Endometrial microvascular endothelial cells (primary cell): ENCODE measurements around the gene POTEI. TPM values are rescaled to one million over a fixed set of nuclear protein-coding genes. Genes with fewer than 3 reads are reported as not detected.
"Not testable (repeated sequence)": the region's sequence is repeated elsewhere in the genome, so short reads cannot be mapped to it uniquely, and the experiment has no call there.

Source experiments
- in situ Hi-C: cut with HindIII; loops from 2 replicates; pipeline ENCODE4 v1.10.0; 2017; ENCODE audit warnings: low sequenced_read_pairs, low pct_unique_long_range_greater_than_20kb; ENCODE audit errors: inconsistent ontology term
- total RNA-seq: library from RNA; depleted of rRNA; stranded (reverse); fragments of >200 nt; gene quantifications from one replicate; pipeline ENCODE4 v1.2.3, GENCODE V29; 2015; ENCODE audit errors: inconsistent ontology term

The POTEI gene
- total RNA-seq, 1 donor from 2014 or later = not detected

- in situ Hi-C loops = not testable (repeated sequence)
Measured at GRCh38 chr2:130510807-130511746, 1.9 kb upstream of the POTEI start.

GRCh38 chr2:130491073-130491472 is 18.1 kb downstream of the POTEI start:
- in situ Hi-C loops = not testable (repeated sequence)

GRCh38 chr2:130455413-130455812 is 53.7 kb downstream of the POTEI start:
- in situ Hi-C loops = not testable (repeated sequence)

DNA sequence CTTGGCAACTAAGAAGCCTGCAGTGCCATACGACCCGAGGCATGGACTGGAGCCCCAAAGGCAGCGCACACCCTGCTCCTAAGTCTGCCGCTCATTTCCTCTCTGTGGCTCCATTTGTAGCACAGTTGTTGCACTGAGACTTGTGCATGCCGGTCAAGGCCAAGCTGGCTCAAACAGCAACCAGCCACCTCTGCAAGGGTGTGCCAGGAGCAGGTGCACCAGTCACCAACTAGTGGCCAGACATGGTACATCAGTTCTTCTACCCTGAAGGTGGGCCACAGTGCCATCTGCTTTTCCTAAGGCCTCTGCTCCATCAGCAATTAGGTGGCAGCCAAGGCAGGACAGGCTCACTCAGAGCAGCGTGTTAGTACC is 54.4 kb downstream of the POTEI start:
- in situ Hi-C loops = not testable (repeated sequence)

DNA sequence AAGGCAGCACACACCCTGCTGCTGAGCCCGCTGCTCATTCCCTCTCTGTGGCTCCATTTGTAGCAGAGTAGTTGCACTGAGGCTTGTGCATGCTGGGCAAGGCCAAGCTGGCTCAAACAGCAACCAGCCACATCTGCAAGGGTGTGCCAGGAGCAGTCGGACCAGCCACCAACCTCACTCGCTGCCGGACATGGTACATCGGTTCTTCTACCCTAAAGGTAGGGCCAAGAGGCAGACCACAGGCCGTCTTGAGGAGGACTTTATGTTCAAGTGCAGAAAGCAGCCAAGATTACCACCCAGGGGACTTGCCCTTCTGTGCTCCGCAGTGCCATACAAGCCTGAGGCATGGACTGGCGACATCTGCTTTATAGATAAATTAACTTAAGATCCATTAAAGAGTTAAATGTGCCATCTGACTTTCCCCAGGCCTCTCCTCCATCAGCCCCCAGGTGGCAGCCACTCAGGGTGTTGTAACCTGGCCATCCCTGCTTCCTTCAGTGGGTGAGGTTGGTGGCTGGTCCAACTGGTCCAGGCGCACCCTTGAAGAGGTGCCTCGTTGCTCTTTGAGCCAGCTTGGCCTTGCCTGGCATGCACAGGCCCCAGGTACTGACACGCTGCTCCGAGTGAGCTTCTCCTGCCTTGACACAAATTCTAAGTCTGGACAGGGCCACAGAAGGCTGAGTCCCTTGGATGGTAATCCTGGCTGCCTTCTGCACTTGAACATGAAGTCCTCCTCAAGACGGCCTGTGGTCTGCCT is 55.0 kb downstream of the POTEI start:
- in situ Hi-C loops = not testable (repeated sequence)

DNA sequence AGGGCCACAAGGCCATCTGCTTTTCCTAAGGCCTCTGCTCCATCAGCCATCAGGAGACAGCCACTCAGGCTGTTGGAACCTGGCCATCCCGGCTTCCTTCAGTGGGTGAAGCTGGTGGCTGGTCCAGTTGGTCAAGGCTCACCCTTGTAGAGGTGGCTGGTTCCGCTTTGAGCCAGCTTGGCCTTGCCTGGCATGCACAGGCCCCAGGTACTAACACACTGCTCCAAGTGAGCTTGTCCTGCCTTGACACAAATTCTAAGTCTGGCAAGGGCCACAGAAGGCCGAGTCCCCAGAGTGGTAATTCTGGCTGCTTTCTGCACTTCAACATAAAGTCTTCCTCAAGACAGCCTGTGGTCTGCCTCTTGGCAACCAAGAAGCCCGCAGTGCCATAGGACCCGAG is 56.2 kb downstream of the POTEI start:
- in situ Hi-C loops = not testable (repeated sequence)

DNA sequence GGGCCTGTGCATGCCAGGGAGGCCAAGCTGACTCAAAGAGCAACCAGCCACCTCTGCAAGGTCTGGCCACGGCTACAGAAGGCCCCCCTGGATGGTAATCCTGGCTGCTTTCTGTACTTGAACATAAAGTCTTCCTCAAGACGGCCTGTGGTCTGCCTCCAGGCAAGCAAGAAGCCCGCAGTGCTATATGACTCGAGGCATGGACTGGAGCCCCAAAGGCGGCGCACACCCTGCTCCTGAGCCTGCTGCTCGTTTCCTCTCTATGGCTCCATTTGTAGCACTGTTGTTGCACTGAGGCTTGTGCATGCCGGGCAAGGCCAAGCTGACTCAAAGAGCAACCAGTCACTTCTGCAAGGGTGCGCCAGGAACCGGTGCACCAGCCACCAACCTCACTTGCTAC is 57.3 kb downstream of the POTEI start:
- in situ Hi-C loops = not testable (repeated sequence)

DNA sequence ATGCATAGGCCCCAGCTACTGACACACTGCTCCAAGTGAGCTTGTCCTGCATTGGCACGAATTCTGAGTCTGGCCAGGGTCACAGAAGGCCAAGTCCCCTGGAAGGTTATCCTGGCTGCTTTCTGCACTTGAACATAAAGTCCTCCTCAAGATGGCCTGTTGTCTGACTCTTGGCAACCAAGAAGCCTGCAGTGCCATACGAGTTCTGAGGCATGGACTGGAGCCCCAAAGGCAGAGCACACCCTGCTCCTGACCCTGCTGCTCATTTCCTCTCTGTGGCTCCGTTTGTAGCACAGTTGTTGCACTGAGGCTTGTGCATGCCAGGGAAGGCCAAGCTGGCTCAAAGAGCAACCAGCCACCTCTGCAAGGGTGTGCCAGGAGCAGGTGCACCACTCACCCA is 57.9 kb downstream of the POTEI start:
- in situ Hi-C loops = not testable (repeated sequence)

GRCh38 chr2:130450366-130450765 is 58.8 kb downstream of the POTEI start:
- in situ Hi-C loops = not testable (repeated sequence)

DNA sequence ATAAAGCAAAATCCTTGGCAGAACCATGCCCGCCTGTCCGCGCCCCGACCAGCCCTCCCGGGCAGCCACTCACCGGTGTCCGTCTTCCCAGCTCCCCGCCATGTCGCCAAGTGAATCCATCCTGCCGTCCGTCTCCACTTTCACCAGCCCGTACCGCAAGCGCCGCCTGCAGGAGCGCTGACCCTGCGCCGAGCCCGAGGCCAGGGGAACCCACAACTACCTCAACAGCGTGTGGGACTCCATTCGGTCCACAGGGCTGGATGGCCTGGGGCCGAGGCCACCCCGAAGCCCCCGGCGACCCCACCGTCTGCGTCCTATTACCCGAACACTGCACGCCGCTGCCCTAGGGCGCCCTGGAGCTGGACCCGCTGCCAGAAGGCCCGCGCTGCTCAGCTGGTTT is 81.5 kb downstream of the POTEI start:
- in situ Hi-C loops = not testable (repeated sequence)

GRCh38 chr2:130418845-130419244 is 90.3 kb downstream of the POTEI start:
- in situ Hi-C loops = not testable (repeated sequence)

DNA sequence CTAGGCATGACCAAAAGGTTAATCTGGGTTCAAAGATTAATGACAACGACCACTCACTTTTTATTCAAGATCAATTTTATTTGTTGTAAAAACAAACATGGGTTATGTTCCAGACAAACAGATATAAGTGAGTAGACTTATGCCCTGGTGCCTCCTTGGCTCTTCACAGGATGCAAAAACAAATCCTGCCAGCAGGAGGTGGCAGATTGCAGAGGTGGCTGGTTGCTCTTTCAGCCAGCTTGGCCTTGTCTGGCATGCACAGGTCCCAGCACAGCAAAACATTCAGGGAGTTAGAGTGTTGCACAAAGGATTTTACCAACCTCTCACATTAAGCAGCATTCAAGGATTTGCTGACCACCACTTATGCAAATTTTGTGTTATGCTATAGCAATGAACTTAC is 92.4 kb downstream of the POTEI start:
- in situ Hi-C loops = not testable (repeated sequence)

Other genes with a start within 250 kb of the POTEI start
- gene IMP4, start 166.4 kb downstream of the POTEI start, total RNA-seq = 203 TPM
- 20.3 TPM for gene PTPN18, start 153.3 kb downstream of the POTEI start, total RNA-seq
- gene CFC1B, start 11.9 kb upstream of the POTEI start, total RNA-seq = not detected
- not detected for gene CFC1, start 90.2 kb upstream of the POTEI start, total RNA-seq
- gene POTEJ, start 102.1 kb upstream of the POTEI start, total RNA-seq = not detected
- gene GPR148, start 219.7 kb upstream of the POTEI start, total RNA-seq = not detected
- not detected for gene AMER3, start 246.2 kb upstream of the POTEI start, total RNA-seq